Trophoblast cell (in vitro differentiated cells and primary cell): ENCODE measurements around the gene CAPN10.

Source experiments
- DNase-seq, 2 donors: peaks; one replicate each; pipeline ENCODE4 v3.0.0-alpha.2; 2016
- H2AFZ ChIP-seq: 2 replicates; pipeline ENCODE4 v1.6.1; 2013; ENCODE audit warnings: low read length, moderate library complexity, mild to moderate bottlenecking; ENCODE audit not compliant: insufficient read depth, poor library complexity
- H2AK5ac ChIP-seq: 2 replicates; pipeline ENCODE4 v1.6.1; 2013; ENCODE audit warnings: mild to moderate bottlenecking, low read length
- H2BK120ac ChIP-seq: 2 replicates; pipeline ENCODE4 v1.6.1; 2013; ENCODE audit warnings: low read length, mild to moderate bottlenecking, moderate library complexity; ENCODE audit not compliant: insufficient read depth, poor library complexity
- H2BK12ac ChIP-seq: 2 replicates; pipeline ENCODE4 v1.6.1; 2013; ENCODE audit warnings: mild to moderate bottlenecking, low read length, moderate library complexity
- H2BK5ac ChIP-seq: 2 replicates; pipeline ENCODE4 v1.6.1; 2013; ENCODE audit warnings: low read length, low read depth, moderate library complexity, mild to moderate bottlenecking; ENCODE audit not compliant: poor library complexity
- H3K14ac ChIP-seq: 2 replicates; pipeline ENCODE4 v1.6.1; 2013; ENCODE audit warnings: mild to moderate bottlenecking, low read length
- H3K18ac ChIP-seq: 2 replicates; pipeline ENCODE4 v1.6.1; 2013; ENCODE audit warnings: mild to moderate bottlenecking, low read length
- H3K23ac ChIP-seq: 2 replicates; pipeline ENCODE4 v1.6.1; 2013; ENCODE audit warnings: low read length
- H3K27ac ChIP-seq: 2 replicates; pipeline ENCODE4 v1.5.1; 2013; ENCODE audit warnings: low read depth, mild to moderate bottlenecking, inconsistent platforms, low read length, moderate library complexity
- H3K27me3 ChIP-seq: 2 replicates; pipeline ENCODE4 v1.6.1; 2013; ENCODE audit warnings: inconsistent platforms, mild to moderate bottlenecking, low read length, moderate library complexity; ENCODE audit not compliant: insufficient read depth
- H3K36me3 ChIP-seq, 2 experiments: 1 replicate in 1 of 2; 2 replicates in 1 of 2; pipeline ENCODE4 v1.6.1; 2013; ENCODE audit warnings: low read length in 2 of 2, mild to moderate bottlenecking in 2 of 2, moderate library complexity in 1 of 2; ENCODE audit not compliant: insufficient read depth in 2 of 2, control insufficient read depth in 1 of 2
- H3K4ac ChIP-seq: 2 replicates; pipeline ENCODE4 v1.6.1; 2013; ENCODE audit warnings: low read depth, mild to moderate bottlenecking, low read length, moderate library complexity
- H3K4me1 ChIP-seq, 2 experiments: 1 replicate in 1 of 2; 2 replicates in 1 of 2; pipeline ENCODE4 v1.6.1; 2013; ENCODE audit warnings: low read length in 2 of 2, mild to moderate bottlenecking in 2 of 2, moderate library complexity in 1 of 2; ENCODE audit not compliant: insufficient read depth in 2 of 2, control insufficient read depth in 1 of 2
- H3K4me2 ChIP-seq: 2 replicates; pipeline ENCODE4 v1.6.1; 2013; ENCODE audit warnings: inconsistent platforms, mild to moderate bottlenecking, low read length, moderate library complexity
- H3K4me3 ChIP-seq: 2 replicates; pipeline ENCODE4 v1.5.1; 2013; ENCODE audit warnings: mild to moderate bottlenecking, low read depth, low read length, inconsistent platforms
- H3K79me1 ChIP-seq: one replicate; pipeline ENCODE4 v1.6.1; 2013; ENCODE audit warnings: low read length
- H3K79me2 ChIP-seq: 2 replicates; pipeline ENCODE4 v1.6.1; 2013; ENCODE audit warnings: low read length, mild to moderate bottlenecking; ENCODE audit not compliant: control insufficient read depth, insufficient read depth, poor library complexity
- H3K9ac ChIP-seq: 2 replicates; pipeline ENCODE4 v1.6.1; 2013; ENCODE audit warnings: mild to moderate bottlenecking, low read length
- H3K9me3 ChIP-seq: 2 replicates; pipeline ENCODE4 v1.6.1; 2013; ENCODE audit warnings: low read depth, mild to moderate bottlenecking, control low read depth, inconsistent platforms, low read length; ENCODE audit not compliant: insufficient read depth
- H4K12ac ChIP-seq: 2 replicates; pipeline ENCODE4 v1.6.1; 2013; ENCODE audit warnings: low read depth, mild to moderate bottlenecking, low read length, moderate library complexity
- H4K8ac ChIP-seq: 2 replicates; pipeline ENCODE4 v1.6.1; 2013; ENCODE audit warnings: low read depth, mild to moderate bottlenecking, low read length, moderate library complexity
- H4K91ac ChIP-seq: one replicate; pipeline ENCODE4 v1.6.1; 2013; ENCODE audit warnings: low read depth, mild to moderate bottlenecking, low read length, moderate library complexity
- WGBS: extraction: QIAGEN DNeasy Blood & Tissue Kit; methylation state at CpG from one replicate; pipeline ENCODE4 v1.1.7; 2013; ENCODE audit warnings: missing lambda C conversion rate; ENCODE audit not compliant: insufficient read length, insufficient coverage; ENCODE audit errors: extremely low coverage; 5-methylcytosine and 5-hydroxymethylcytosine counted together

CAPN10 gene

DNA sequence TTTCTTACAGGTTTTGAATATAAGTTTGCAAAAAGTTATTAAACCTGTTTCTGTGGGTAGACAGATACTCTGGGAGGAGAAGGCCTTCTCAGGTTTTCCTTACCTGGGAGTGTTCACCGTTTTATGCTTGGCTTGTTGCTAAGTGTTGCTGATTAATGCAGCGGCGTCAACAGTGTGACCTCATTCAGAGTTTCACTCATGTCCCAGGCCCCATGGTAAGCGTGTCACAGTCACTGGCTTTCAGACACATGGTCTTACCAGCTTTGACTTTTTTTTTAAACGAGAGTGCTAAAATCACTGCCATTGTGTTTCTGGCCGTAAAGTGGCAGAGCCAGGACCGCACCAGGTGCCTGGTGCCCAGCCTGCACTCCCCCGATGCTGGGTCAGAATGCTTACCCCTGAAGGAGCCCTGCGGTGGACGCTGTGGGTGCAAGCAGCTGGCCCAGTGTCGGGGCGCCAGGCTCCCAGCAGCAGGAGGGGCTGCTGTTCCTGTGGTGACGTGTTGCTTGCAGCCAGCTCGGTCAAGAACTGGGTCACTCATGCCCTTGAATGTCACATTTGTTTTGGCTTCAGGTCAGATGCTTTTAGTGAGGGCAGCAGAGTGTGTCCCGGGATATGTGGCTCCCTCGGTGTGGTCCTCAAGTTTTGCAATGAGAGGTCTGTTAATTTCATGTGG is 3.5 kb downstream of the CAPN10 start:
- no peak overlapping the region for H3K27ac ChIP-seq
- peaks cover 15% of the 10 kb centered on the region for H3K79me2 ChIP-seq
- no peak overlapping the region for H3K14ac ChIP-seq
- no peak overlapping the region for H3K18ac ChIP-seq
- no peak overlapping the region for H4K91ac ChIP-seq
- no peak overlapping the region for H3K4ac ChIP-seq
- H3K79me1 ChIP-seq = peaks cover 7% of the 10 kb centered on the region
- H3K9ac ChIP-seq = no peak overlapping the region
- H3K23ac ChIP-seq = no peak overlapping the region
- no CpG with 5 or more reads among the region's 16 CpGs for WGBS
- no peak overlapping the region for H4K8ac ChIP-seq
- H3K27me3 ChIP-seq = no peaks in the 10 kb centered on the region
- H4K12ac ChIP-seq = no peak overlapping the region
- peaks cover 6% of the 10 kb centered on the region for H3K9me3 ChIP-seq
- no peak overlapping the region for H2BK5ac ChIP-seq
- no peak overlapping the region for H2AFZ ChIP-seq
- no peak overlapping the region for H2AK5ac ChIP-seq
- H3K4me2 ChIP-seq = no peak overlapping the region
- no peak overlapping the region for H3K4me3 ChIP-seq
- peaks cover 16 to 18% of the 10 kb centered on the region in 2 experiments for H3K4me1 ChIP-seq
- H2BK12ac ChIP-seq = no peak overlapping the region
- no peak overlapping the region for H2BK120ac ChIP-seq
- H3K36me3 ChIP-seq = peaks cover 33 to 35% of the 10 kb centered on the region in 2 experiments
- no peak for DNase-seq

DNA sequence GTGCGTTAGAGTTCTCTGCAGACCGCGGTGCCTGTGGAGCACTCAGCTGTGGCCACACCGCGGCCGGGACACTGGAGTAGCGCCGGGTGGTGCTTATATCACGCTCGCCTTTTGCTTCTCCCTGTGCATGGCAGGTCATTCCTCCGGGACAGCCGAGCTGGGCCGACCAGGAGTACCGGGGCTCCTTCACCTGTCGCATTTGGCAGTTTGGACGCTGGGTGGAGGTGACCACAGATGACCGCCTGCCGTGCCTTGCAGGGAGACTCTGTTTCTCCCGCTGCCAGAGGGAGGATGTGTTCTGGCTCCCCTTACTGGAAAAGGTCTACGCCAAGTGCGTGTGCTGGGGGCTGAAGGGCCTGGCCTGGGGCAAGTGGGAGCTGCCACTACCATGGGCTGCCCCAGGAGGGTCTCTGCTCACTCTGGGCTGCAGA is 4.2 kb downstream of the CAPN10 start:
- Histone ChIP-seq H2BK12ac (no peak overlapping the region), H3K27me3 (no peaks in the 10 kb centered on the region), H3K4ac (no peak overlapping the region), H2BK5ac (no peak overlapping the region), H3K18ac (no peak overlapping the region), H3K9ac (no peak overlapping the region), H2BK120ac (no peak overlapping the region), H3K9me3 (peaks cover 6% of the 10 kb centered on the region), H4K8ac (no peak overlapping the region), H3K79me2 (peaks cover 12% of the 10 kb centered on the region), H4K91ac (no peak overlapping the region), H4K12ac (no peak overlapping the region), H3K14ac (no peak overlapping the region), H3K23ac (no peak overlapping the region), H3K4me3 (no peak overlapping the region), H3K27ac (no peak overlapping the region), H3K4me1 (peaks cover 9 to 12% of the 10 kb centered on the region in 2 experiments), H2AFZ (no peak overlapping the region), H3K4me2 (no peak overlapping the region), H2AK5ac (no peak overlapping the region), H3K79me1 (peaks cover 7% of the 10 kb centered on the region), H3K36me3 (peaks cover 32 to 39% of the 10 kb centered on the region in 2 experiments)
- no CpG with 5 or more reads among the region's 21 CpGs for WGBS
- DNase-seq = no peak

DNA sequence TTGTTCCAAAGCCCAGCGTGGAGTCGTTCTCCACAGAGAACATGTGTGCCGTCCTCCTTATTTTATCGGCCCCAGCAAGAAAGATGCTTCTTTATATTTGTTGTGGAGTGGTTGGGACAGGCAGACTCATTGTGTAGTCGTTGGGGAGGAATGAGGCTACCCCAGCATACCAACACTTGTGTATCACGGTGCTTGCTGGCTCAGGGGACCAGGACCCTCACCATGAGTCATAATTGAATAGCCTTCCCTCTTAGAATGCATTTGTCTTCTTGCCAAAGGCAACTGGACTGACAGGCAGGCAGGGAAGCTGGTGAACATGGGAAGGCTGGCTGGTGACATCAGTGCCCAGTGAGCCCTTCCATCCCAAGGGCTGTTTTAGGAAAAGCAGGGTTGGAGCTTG is 4.7 kb downstream of the CAPN10 start:
- H4K12ac ChIP-seq = no peak overlapping the region
- H3K79me1 ChIP-seq = peaks cover 2% of the 10 kb centered on the region
- WGBS = no CpG with 5 or more reads among the region's 6 CpGs
- no peak overlapping the region for H2BK5ac ChIP-seq
- H3K23ac ChIP-seq = no peak overlapping the region
- H3K79me2 ChIP-seq = peaks cover 7% of the 10 kb centered on the region
- H2AFZ ChIP-seq = no peak overlapping the region
- peak overlapping the region; percentile 25 for H3K18ac ChIP-seq
- no peak overlapping the region for H4K91ac ChIP-seq
- H3K36me3 ChIP-seq = peaks cover 37 to 43% of the 10 kb centered on the region in 2 experiments
- no peak overlapping the region for H3K4ac ChIP-seq
- H2BK12ac ChIP-seq = no peak overlapping the region
- H3K4me1 ChIP-seq = peaks cover 9 to 12% of the 10 kb centered on the region in 2 experiments
- H3K4me2 ChIP-seq = no peak overlapping the region
- no peak overlapping the region for H3K9ac ChIP-seq
- H2BK120ac ChIP-seq = no peak overlapping the region
- H3K27me3 ChIP-seq = no peaks in the 10 kb centered on the region
- DNase-seq = no peak
- peaks cover 6% of the 10 kb centered on the region for H3K9me3 ChIP-seq
- H4K8ac ChIP-seq = no peak overlapping the region
- no peak overlapping the region for H3K27ac ChIP-seq
- no peak overlapping the region for H3K14ac ChIP-seq
- H3K4me3 ChIP-seq = no peak overlapping the region
- H2AK5ac ChIP-seq = no peak overlapping the region

DNA sequence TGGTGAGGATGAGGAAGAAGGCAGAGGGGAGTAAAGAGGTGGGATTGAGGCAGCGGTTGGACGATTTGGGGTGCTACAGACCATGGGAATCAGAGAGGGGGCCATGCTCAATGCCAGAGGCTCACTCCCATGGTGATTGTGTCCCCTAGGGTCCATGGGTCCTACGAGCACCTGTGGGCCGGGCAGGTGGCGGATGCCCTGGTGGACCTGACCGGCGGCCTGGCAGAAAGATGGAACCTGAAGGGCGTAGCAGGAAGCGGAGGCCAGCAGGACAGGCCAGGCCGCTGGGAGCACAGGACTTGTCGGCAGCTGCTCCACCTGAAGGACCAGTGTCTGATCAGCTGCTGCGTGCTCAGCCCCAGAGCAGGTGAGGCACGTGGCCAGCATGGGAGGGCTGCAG is 5.2 kb downstream of the CAPN10 start:
- H3K4me2 ChIP-seq = no peak overlapping the region
- no peak overlapping the region for H2AFZ ChIP-seq
- peaks cover 40 to 46% of the 10 kb centered on the region in 2 experiments for H3K36me3 ChIP-seq
- no peak overlapping the region for H3K14ac ChIP-seq
- H3K4me1 ChIP-seq = peaks cover 9 to 12% of the 10 kb centered on the region in 2 experiments
- no peak overlapping the region for H3K23ac ChIP-seq
- H3K4ac ChIP-seq = no peak overlapping the region
- H2AK5ac ChIP-seq = no peak overlapping the region
- no peak overlapping the region for H3K4me3 ChIP-seq
- no peak overlapping the region for H4K91ac ChIP-seq
- no peak overlapping the region for H4K12ac ChIP-seq
- H3K27me3 ChIP-seq = no peaks in the 10 kb centered on the region
- peaks cover 6% of the 10 kb centered on the region for H3K9me3 ChIP-seq
- peak overlapping the region; percentile 25 for H3K18ac ChIP-seq
- H3K27ac ChIP-seq = no peak overlapping the region
- no peak overlapping the region for H2BK120ac ChIP-seq
- DNase-seq = no peak
- H3K79me1 ChIP-seq = no peaks in the 10 kb centered on the region
- H3K9ac ChIP-seq = no peak overlapping the region
- no peak overlapping the region for H4K8ac ChIP-seq
- no peak overlapping the region for H2BK5ac ChIP-seq
- no peak overlapping the region for H2BK12ac ChIP-seq
- peaks cover 5% of the 10 kb centered on the region for H3K79me2 ChIP-seq
- no CpG with 5 or more reads among the region's 13 CpGs for WGBS
